Measurements from ENCODE around the gene FBLIM1. TPM values are rescaled to one million over a fixed set of nuclear protein-coding genes. Genes with fewer than 3 reads are reported as not detected.
"Not testable (repeated sequence)": the region's sequence is repeated elsewhere in the genome, so short reads cannot be mapped to it uniquely, and the experiment has no call there.

The FBLIM1 gene
- total RNA-seq, 1 experiment from 2014 or later = 6.0 TPM

DNA sequence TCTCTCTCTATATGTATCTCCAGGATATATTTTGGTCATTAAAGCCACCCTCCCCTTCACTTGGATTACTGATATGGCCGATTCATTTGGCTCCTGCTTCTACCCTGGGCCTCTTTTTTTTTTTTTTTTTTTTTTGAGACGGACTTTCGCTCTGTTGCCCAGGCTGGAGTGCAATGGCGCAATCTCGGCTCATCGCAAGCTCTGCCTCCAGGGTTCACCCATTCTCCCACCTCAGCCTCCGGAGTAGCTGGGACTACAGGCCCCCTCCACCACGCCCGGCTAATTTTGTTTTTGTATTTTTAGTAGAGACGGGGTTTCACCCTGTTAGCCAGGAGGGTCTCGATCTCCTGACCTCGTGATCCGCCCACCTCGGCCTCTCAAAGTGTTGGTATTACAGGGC is 70.3 kb downstream of the FBLIM1 start:
- CTCF ChIA-PET = interaction anchor here (1.9 kb wide), 1 partner anchor 26 kb away, joined by 6 read pairs; no protein-coding TSS in a partner anchor

GRCh38 chr1:15830258-15830657 is 71.7 kb downstream of the FBLIM1 start:
- CTCF ChIA-PET = interaction anchor here (1.9 kb wide), 1 partner anchor 27 kb away, joined by 6 read pairs; no protein-coding TSS in a partner anchor
- H3K36me3 ChIP-seq (ENCODE audit: control insufficient read depth in 1 of 2, insufficient read depth in 2 of 2, low read length in 2 of 2) = no peaks in the 10 kb centered on the region
- no peaks in the 10 kb centered on the region for H3K9me3 ChIP-seq (ENCODE audit: control insufficient read depth in 1 of 2, insufficient read depth in 1 of 2, low read depth in 1 of 2, low read length in 2 of 2)
- peaks cover 13 to 42% of the 10 kb centered on the region in 2 experiments for H3K4me1 ChIP-seq (ENCODE audit: control insufficient read depth in 1 of 2, insufficient read depth in 2 of 2, low read length in 2 of 2)
- no peak overlapping the region for H3K27ac ChIP-seq (ENCODE audit: low read depth, low read length)
- H3K9ac ChIP-seq (ENCODE audit: low read length) = no peak overlapping the region
- H4K20me1 ChIP-seq (ENCODE audit: insufficient read depth) = no peaks in the 10 kb centered on the region
- H3K9me2 ChIP-seq (ENCODE audit: insufficient read depth) = no peaks in the 10 kb centered on the region
- POLR2A ChIA-PET = no interaction called here
- no peaks in the 10 kb centered on the region for H3K79me2 ChIP-seq (ENCODE audit: insufficient read depth, low read length)
- no TSS peak for BruUV-seq (replicated peaks)
- ATAC-seq = no peak
- H3K27me3 ChIP-seq (ENCODE audit: insufficient read depth, low read length) = no peaks in the 10 kb centered on the region
- no peak for DNase-seq (ENCODE audit: low read depth, low spot score)
- no peak overlapping the region for H2AFZ ChIP-seq (ENCODE audit: low read depth, low read length, poor library complexity, severe bottlenecking)
- no peak overlapping the region for H3K4me2 ChIP-seq (ENCODE audit: low read length)
- no peak overlapping the region for H3K4me3 ChIP-seq (replicated peaks in 1 of 2; ENCODE audit: low read depth in 1 of 2, low read length in 2 of 2)
- RAD21 ChIA-PET (ENCODE audit: low non-redundant PET in 1 of 2, low total read pairs in 2 of 2, uncharacterized antibody in 2 of 2, unreplicated experiment in 2 of 2) = no interaction called here
- intact Hi-C loops (cut with micrococcal nuclease) = no loop called here
- TF ChIP-seq POLR2AphosphoS5 (IDR thresholded peaks at IDR 0.05; ENCODE audit: low read depth, low read length) (no peak), MAX (IDR thresholded peaks at IDR 0.05) (no peak), CTCF (IDR thresholded peaks at IDR 0.05 in 2 of 3, conservative IDR thresholded peaks at IDR 0.05 in 1 of 3; ENCODE audit: borderline replicate concordance in 1 of 3, insufficient read depth in 1 of 3, low read depth in 2 of 3, low read length in 2 of 3) (no peak), ELF1 (IDR thresholded peaks at IDR 0.05; ENCODE audit: borderline replicate concordance, low read depth) (no peak), ATF3 (IDR thresholded peaks at IDR 0.05) (no peak), CBX3 (IDR thresholded peaks at IDR 0.05; ENCODE audit: low read depth) (no peak), YY1 (IDR thresholded peaks at IDR 0.05; ENCODE audit: extremely low read depth, insufficient replicate concordance, low read depth, low read length) (no peak), ZFX (IDR thresholded peaks at IDR 0.05) (no peak), EGR1 (IDR thresholded peaks at IDR 0.05; ENCODE audit: low read depth) (no peak), TCF7L2 (IDR thresholded peaks at IDR 0.05; ENCODE audit: borderline replicate concordance, extremely low read depth, insufficient read depth, insufficient read length) (no peak)
- TF ChIP-seq, protein P1, sequence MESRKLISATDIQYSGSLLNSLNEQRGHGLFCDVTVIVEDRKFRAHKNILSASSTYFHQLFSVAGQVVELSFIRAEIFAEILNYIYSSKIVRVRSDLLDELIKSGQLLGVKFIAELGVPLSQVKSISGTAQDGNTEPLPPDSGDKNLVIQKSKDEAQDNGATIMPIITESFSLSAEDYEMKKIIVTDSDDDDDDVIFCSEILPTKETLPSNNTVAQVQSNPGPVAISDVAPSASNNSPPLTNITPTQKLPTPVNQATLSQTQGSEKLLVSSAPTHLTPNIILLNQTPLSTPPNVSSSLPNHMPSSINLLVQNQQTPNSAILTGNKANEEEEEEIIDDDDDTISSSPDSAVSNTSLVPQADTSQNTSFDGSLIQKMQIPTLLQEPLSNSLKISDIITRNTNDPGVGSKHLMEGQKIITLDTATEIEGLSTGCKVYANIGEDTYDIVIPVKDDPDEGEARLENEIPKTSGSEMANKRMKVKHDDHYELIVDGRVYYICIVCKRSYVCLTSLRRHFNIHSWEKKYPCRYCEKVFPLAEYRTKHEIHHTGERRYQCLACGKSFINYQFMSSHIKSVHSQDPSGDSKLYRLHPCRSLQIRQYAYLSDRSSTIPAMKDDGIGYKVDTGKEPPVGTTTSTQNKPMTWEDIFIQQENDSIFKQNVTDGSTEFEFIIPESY (IDR thresholded peaks at IDR 0.05; ENCODE audit: extremely low read depth, insufficient replicate concordance, low read length) = no peak

More for the DNA sequence above, 70.3 kb downstream of the FBLIM1 start:
- H3K4me2 ChIP-seq (ENCODE audit: low read length); RAD21 ChIA-PET (ENCODE audit: low non-redundant PET in 1 of 2, low total read pairs in 2 of 2, uncharacterized antibody in 2 of 2, unreplicated experiment in 2 of 2); H3K79me2 ChIP-seq (ENCODE audit: insufficient read depth, low read length); BruUV-seq (replicated peaks); H3K27me3 ChIP-seq (ENCODE audit: insufficient read depth, low read length); H4K20me1 ChIP-seq (ENCODE audit: insufficient read depth); H3K9me3 ChIP-seq (ENCODE audit: control insufficient read depth in 1 of 2, insufficient read depth in 1 of 2, low read depth in 1 of 2, low read length in 2 of 2); ATAC-seq; H3K27ac ChIP-seq (ENCODE audit: low read depth, low read length); H2AFZ ChIP-seq (ENCODE audit: low read depth, low read length, poor library complexity, severe bottlenecking); H3K36me3 ChIP-seq (ENCODE audit: control insufficient read depth in 1 of 2, insufficient read depth in 2 of 2, low read length in 2 of 2); H3K4me3 ChIP-seq (replicated peaks in 1 of 2; ENCODE audit: low read depth in 1 of 2, low read length in 2 of 2); DNase-seq (ENCODE audit: low read depth, low spot score); intact Hi-C loops (cut with micrococcal nuclease); H3K9me2 ChIP-seq (ENCODE audit: insufficient read depth); H3K9ac ChIP-seq (ENCODE audit: low read length): not testable (repeated sequence)
- POLR2A ChIA-PET = interaction anchor here (0.7 kb wide), 1 partner anchor 15 kb away, joined by 3 read pairs; no protein-coding TSS in a partner anchor
- H3K4me1 ChIP-seq (ENCODE audit: control insufficient read depth in 1 of 2, insufficient read depth in 2 of 2, low read length in 2 of 2) = peaks cover 13 to 29% of the 10 kb centered on the region in 2 experiments

Measured in HCT116 (cell line).